Panc1 (cell line): Measurements from ENCODE around the gene ABCB8. TPM values are rescaled to one million over a fixed set of nuclear protein-coding genes. Genes with fewer than 3 reads are reported as not detected.

ENCODE experiments used
- ATAC-seq: fragments of 200-7000 bp; cut with Tn5 transposase; 2 replicates; pipeline ENCODE4 v1.9.1; 2020; ENCODE audit warnings: mild to moderate bottlenecking, moderate library complexity
- BruUV-seq: library from RNA; stranded (reverse); fragments of 400-500 nt; replicated peaks from 2 replicates; lab custom pipeline; 2021; lab: Mats Ljungman, UMichigan
- CTCF ChIA-PET: fragments of 300-600 bp; sonication (Branson Sonifier 250); formaldehyde crosslinking; loops from one replicate; lab custom pipeline; 2022; ENCODE audit warnings: antibody characterized with exemption; lab: Charles Lee
- POLR2A ChIA-PET: fragments of 300-600 bp; sonication (Branson Sonifier 250); formaldehyde crosslinking; loops from one replicate; lab custom pipeline; 2022; ENCODE audit warnings: antibody characterized with exemption; lab: Charles Lee
- DNase-seq: peaks from one replicate; pipeline ENCODE4 v3.0.0-alpha.2; 2010; ENCODE audit warnings: low read depth, low spot score
- H3K27ac ChIP-seq: 2 replicates; pipeline ENCODE4 v1.5.1; 2011; ENCODE audit warnings: mild to moderate bottlenecking, low read length, inconsistent platforms
- H3K27me3 ChIP-seq: fragments of 200-500 bp; sonication (Bioruptor generic); 2 replicates; pipeline ENCODE4 v1.6.0; 2014; ENCODE audit warnings: low read length, inconsistent platforms; ENCODE audit not compliant: control insufficient read depth, insufficient read depth
- H3K36me3 ChIP-seq: fragments of 200-500 bp; sonication (Bioruptor generic); 2 replicates; pipeline ENCODE4 v1.5.1; 2014; ENCODE audit warnings: inconsistent platforms, mild to moderate bottlenecking, low read length, moderate library complexity; ENCODE audit not compliant: control insufficient read depth, insufficient read depth
- H3K4me1 ChIP-seq: 2 replicates; pipeline ENCODE4 v1.5.1; 2011; ENCODE audit warnings: inconsistent platforms, mild to moderate bottlenecking, low read length, moderate library complexity; ENCODE audit not compliant: control insufficient read depth, insufficient read depth
- H3K4me3 ChIP-seq, 2 experiments: 2 replicates each; pipeline ENCODE4 v1.5.1; 2011 to 2012; ENCODE audit warnings: low read depth in 2 of 2, low read length in 2 of 2, mild to moderate bottlenecking in 2 of 2, inconsistent platforms in 1 of 2, moderate library complexity in 1 of 2
- H3K9me3 ChIP-seq: fragments of 200-500 bp; sonication (Bioruptor generic); 2 replicates; pipeline ENCODE4 v1.5.1; 2014; ENCODE audit warnings: low read depth, mild to moderate bottlenecking, inconsistent platforms, low read length, moderate library complexity; ENCODE audit not compliant: control insufficient read depth, insufficient read depth
- CTCF ChIP-seq: fragments of 450-650 bp; IDR thresholded peaks from 2 replicates; pipeline ENCODE4 v1.5.1; 2017; ENCODE audit warnings: mild to moderate bottlenecking
- POLR2AphosphoS5 ChIP-seq: IDR thresholded peaks from 2 replicates; pipeline ENCODE4 v1.6.1; 2012; ENCODE audit warnings: mild to moderate bottlenecking, low read depth, low read length, moderate library complexity
- REST ChIP-seq, 2 experiments: IDR thresholded peaks; 2 replicates each; pipeline ENCODE4 v1.6.1; 2011 to 2012; ENCODE audit warnings: low read depth in 2 of 2, control low read depth in 1 of 2, low read length in 1 of 2, mild to moderate bottlenecking in 1 of 2, moderate library complexity in 1 of 2; ENCODE audit not compliant: insufficient read depth in 1 of 2
- SIN3A ChIP-seq: IDR thresholded peaks from 2 replicates; pipeline ENCODE4 v1.6.1; 2012; ENCODE audit warnings: low read depth, mild to moderate bottlenecking, low read length, moderate library complexity, borderline replicate concordance; ENCODE audit not compliant: insufficient read depth
- TCF7L2 ChIP-seq: IDR thresholded peaks from 2 replicates; pipeline ENCODE4 v1.6.1; 2011; ENCODE audit warnings: mild to moderate bottlenecking, low read depth, low read length, inconsistent platforms
- in situ Hi-C: cut with HindIII; loops from 2 replicates; pipeline ENCODE4 v1.10.0; 2016; ENCODE audit warnings: low sequenced_read_pairs, low pct_unique_long_range_greater_than_20kb
- intact Hi-C: fragments of 100-400 bp; cut with micrococcal nuclease; formaldehyde crosslinking; loops from one replicate; pipeline ENCODE4 v1.10.0; 2022; ENCODE audit not compliant: unreplicated experiment
- total RNA-seq: library from RNA; stranded (reverse); gene quantifications from one replicate; pipeline ENCODE4 v1.2.1, GENCODE V29; 2021; ENCODE audit not compliant: unreplicated experiment

The ABCB8 gene
- total RNA-seq, 1 experiment from 2014 or later, result 49.8 TPM

- no TSS peak for BruUV-seq
- no peaks in the 10 kb centered on the region for H3K4me1 ChIP-seq
- no peaks in the 10 kb centered on the region for H3K36me3 ChIP-seq
- H3K27me3 ChIP-seq, result no peaks in the 10 kb centered on the region
- TF ChIP-seq CTCF (no peak), POLR2AphosphoS5 (no peak), SIN3A (no peak), TCF7L2 (no peak)
- H3K9me3 ChIP-seq, result no peaks in the 10 kb centered on the region
- H3K4me3 ChIP-seq, result no peak within 1 kb of the TSS
- DNase-seq (no peak), ATAC-seq (no peak)
- ChIA-PET POLR2A (no interaction called here), CTCF (no interaction called here)
- no peak within 1 kb of the TSS for H3K27ac ChIP-seq
- intact Hi-C loops (no loop called here), in situ Hi-C loops (no loop called here)
These were observed 19.9 kb downstream of the ABCB8 start, which contains the start of gene ASIC3 for GRCh38 chr7:151047976-151048815. ASIC3 (plus strand) TSS chr7:151048531; CDS start chr7:151048886, 355 bp downstream.

- TF ChIP-seq TCF7L2 (no peak), SIN3A (no peak), POLR2AphosphoS5 (no peak), REST (IDR thresholded peaks at IDR 0.05; ENCODE audit: insufficient read depth in 1 of 2, low read depth in 2 of 2, low read length in 1 of 2) (no peak), CTCF (no peak)
- intact Hi-C loops (no loop called here), in situ Hi-C loops (no loop called here)
- POLR2A ChIA-PET, result no interaction called here
- Histone ChIP-seq H3K36me3 (no peaks in the 10 kb centered on the region), H3K4me3 (no peak overlapping the region), H3K4me1 (no peaks in the 10 kb centered on the region), H3K27ac (no peak overlapping the region), H3K27me3 (no peaks in the 10 kb centered on the region), H3K9me3 (no peaks in the 10 kb centered on the region)
- DNase-seq (no peak), ATAC-seq (no peak)
- no TSS peak for BruUV-seq
- CTCF ChIA-PET, result no interaction called here
These were observed 20.7 kb downstream of the ABCB8 start for GRCh38 chr7:151048911-151049463.
